IMR-90 (cell line): Measurements from ENCODE around the gene TRIM5. TPM values are rescaled to one million over a fixed set of nuclear protein-coding genes. Genes with fewer than 3 reads are reported as not detected.
"Not testable (repeated sequence)": the region's sequence is repeated elsewhere in the genome, so short reads cannot be mapped to it uniquely, and the experiment has no call there.

Experiments used
- ATAC-seq: fragments of 200-7000 bp; cut with Tn5 transposase; 2 replicates; pipeline ENCODE4 v1.9.1; 2020; ENCODE audit warnings: low read depth, mild to moderate bottlenecking, moderate library complexity
- BruUV-seq: library from RNA; stranded (reverse); fragments of 400-500 nt; replicated peaks from 2 replicates; lab custom pipeline; 2021; lab: Mats Ljungman, UMichigan
- CTCF ChIA-PET: fragments of 300-600 bp; formaldehyde crosslinking; extraction: SDS; loops from one replicate; lab custom pipeline; 2021; ENCODE audit warnings: antibody characterized with exemption; lab: Yijun Ruan, JAX
- POLR2A ChIA-PET: fragments of 300-600 bp; sonication (Branson Sonifier 250); formaldehyde crosslinking; loops from one replicate; lab custom pipeline; 2022; ENCODE audit warnings: antibody characterized with exemption; ENCODE audit not compliant: unreplicated experiment; lab: Charles Lee
- DNase-seq: peaks from one replicate; pipeline ENCODE4 v3.0.0; 2013
- H2AFZ ChIP-seq: replicated peaks from 2 replicates; pipeline ENCODE3; 2013; ENCODE audit warnings: low read length, mild to moderate bottlenecking; ENCODE audit not compliant: poor library complexity
- H2AK5ac ChIP-seq: 2 replicates; pipeline ENCODE4 v1.6.1; 2013; ENCODE audit warnings: low read depth, low read length, inconsistent platforms
- H2AK9ac ChIP-seq: replicated peaks from 2 replicates; pipeline ENCODE3; 2013; ENCODE audit warnings: mild to moderate bottlenecking, low read depth, low read length, moderate library complexity; ENCODE audit not compliant: poor library complexity
- H2BK120ac ChIP-seq: 2 replicates; pipeline ENCODE4 v1.6.1; 2013; ENCODE audit warnings: low read depth, low read length, inconsistent platforms
- H2BK15ac ChIP-seq: 3 replicates; pipeline ENCODE4 v1.6.1; 2013; ENCODE audit warnings: low read depth, low read length, inconsistent platforms
- H2BK20ac ChIP-seq: 2 replicates; pipeline ENCODE4 v1.6.1; 2013; ENCODE audit warnings: low read depth, mild to moderate bottlenecking, inconsistent platforms, low read length, moderate library complexity
- H2BK5ac ChIP-seq: 2 replicates; pipeline ENCODE4 v1.6.1; 2013; ENCODE audit warnings: mild to moderate bottlenecking, low read depth, low read length, inconsistent platforms; ENCODE audit not compliant: poor library complexity, severe bottlenecking
- H3K14ac ChIP-seq: replicated peaks from 2 replicates; pipeline ENCODE4 v1.6.1; 2013; ENCODE audit warnings: low read depth, low read length, inconsistent platforms
- H3K18ac ChIP-seq: 2 replicates; pipeline ENCODE4 v1.6.1; 2013; ENCODE audit warnings: low read depth, low read length, control low read depth
- H3K23ac ChIP-seq: 2 replicates; pipeline ENCODE4 v1.6.1; 2013; ENCODE audit warnings: low read depth, low read length, inconsistent platforms
- H3K27ac ChIP-seq: 2 replicates; pipeline ENCODE4 v1.5.1; 2013; ENCODE audit warnings: mild to moderate bottlenecking, control low read depth, low read length; ENCODE audit not compliant: insufficient read depth
- H3K27me3 ChIP-seq: 2 replicates; pipeline ENCODE4 v1.6.1; 2013; ENCODE audit warnings: low read length; ENCODE audit not compliant: control insufficient read depth, insufficient read depth
- H3K36me3 ChIP-seq: 2 replicates; pipeline ENCODE4 v1.6.1; 2013; ENCODE audit warnings: low read length, mixed read lengths; ENCODE audit not compliant: control insufficient read depth, insufficient read depth
- H3K4ac ChIP-seq: 2 replicates; pipeline ENCODE4 v1.6.1; 2013; ENCODE audit warnings: low read depth, low read length, inconsistent platforms
- H3K4me1 ChIP-seq: 2 replicates; pipeline ENCODE4 v1.6.1; 2013; ENCODE audit warnings: low read length, mixed read lengths; ENCODE audit not compliant: control insufficient read depth, insufficient read depth
- H3K4me2 ChIP-seq: 2 replicates; pipeline ENCODE4 v1.6.1; 2013; ENCODE audit warnings: low read depth, mild to moderate bottlenecking, control low read depth, low read length, moderate library complexity
- H3K4me3 ChIP-seq: 2 replicates; pipeline ENCODE4 v1.5.1; 2013; ENCODE audit warnings: low read depth, mild to moderate bottlenecking, control low read depth, low read length, moderate library complexity; ENCODE audit not compliant: insufficient read depth
- H3K56ac ChIP-seq: 2 replicates; pipeline ENCODE4 v1.6.1; 2013; ENCODE audit warnings: low read length, inconsistent platforms; ENCODE audit not compliant: insufficient read depth; ENCODE audit errors: extremely low read depth
- H3K79me1 ChIP-seq, 2 experiments: 2 replicates each; pipeline ENCODE4 v1.6.1; 2013; ENCODE audit warnings: low read length in 2 of 2, inconsistent platforms in 1 of 2, low read depth in 1 of 2
- H3K9ac ChIP-seq: 2 replicates; pipeline ENCODE4 v1.6.1; 2013; ENCODE audit warnings: low read depth, low read length, control low read depth
- H3K9me1 ChIP-seq: 2 replicates; pipeline ENCODE4 v1.6.1; 2013; ENCODE audit warnings: low read length, inconsistent platforms; ENCODE audit not compliant: insufficient read depth
- H3K9me3 ChIP-seq: 2 replicates; pipeline ENCODE4 v1.6.1; 2013; ENCODE audit warnings: low read length; ENCODE audit not compliant: control insufficient read depth, insufficient read depth
- H4K20me1 ChIP-seq: 2 replicates; pipeline ENCODE4 v1.6.1; 2013; ENCODE audit warnings: low read length, inconsistent platforms; ENCODE audit not compliant: insufficient read depth
- H4K5ac ChIP-seq: 2 replicates; pipeline ENCODE4 v1.6.1; 2013; ENCODE audit warnings: mild to moderate bottlenecking, low read depth, low read length, control low read depth
- H4K8ac ChIP-seq, 2 experiments: 2 replicates each; pipeline ENCODE4 v1.6.1; 2013; ENCODE audit warnings: low read depth in 2 of 2, low read length in 2 of 2, control low read depth in 1 of 2, inconsistent platforms in 1 of 2
- H4K91ac ChIP-seq: 2 replicates; pipeline ENCODE4 v1.6.1; 2013; ENCODE audit warnings: low read depth, low read length, inconsistent platforms; ENCODE audit not compliant: insufficient read depth
- WGBS, 2 experiments: methylation state at CpG; one replicate each; pipeline versions ENCODE4 v1.1.5 to v1.1.7; 2013; ENCODE audit warnings: missing lambda C conversion rate in 2 of 2; ENCODE audit not compliant: insufficient read length in 1 of 2; ENCODE audit errors: extremely low coverage in 2 of 2; 5-methylcytosine and 5-hydroxymethylcytosine counted together
- dilution Hi-C: fragments of 300-500 bp; cut with HindIII; formaldehyde crosslinking; loops from one replicate; pipeline ENCODE4 v1.14.3; 2018; ENCODE audit warnings: low sequenced_read_pairs; ENCODE audit not compliant: unreplicated experiment
- in situ Hi-C: fragments of 300-500 bp; cut with MboI; formaldehyde crosslinking; loops from 3 replicates; pipeline ENCODE4 v1.14.3; 2019; ENCODE audit warnings: low sequenced_read_pairs, inconsistent platforms, mixed read lengths
- intact Hi-C: fragments of 100-400 bp; cut with micrococcal nuclease; formaldehyde crosslinking; loops from 2 replicates; pipeline ENCODE4 v1.10.0; 2022
- polyA plus RNA-seq, 3 experiments: library from polyadenylated mRNA; depleted of rRNA; stranded (reverse); fragments of >200 nt; gene quantifications; 2 replicates each; pipeline ENCODE4 v1.2.3, GENCODE V29; 2012; ENCODE audit warnings: low replicate concordance in 1 of 3
- total RNA-seq: library from RNA; depleted of rRNA; stranded (reverse); fragments of >200 nt; gene quantifications from 2 replicates; pipeline ENCODE4 v1.2.3, GENCODE V29; 2012

Gene TRIM5
- total and polyA plus RNA-seq, 2 of the 4 experiments (the other 2 are of a cell fraction), result 32.6 to 49.1 TPM

GRCh38 chr11:5656956-5657355, 27.9 kb downstream of the TRIM5 start:
- dilution Hi-C loops, H3K23ac ChIP-seq, H4K91ac ChIP-seq, H2BK15ac ChIP-seq, H2AK5ac ChIP-seq, H3K4me2 ChIP-seq, DNase-seq, H3K18ac ChIP-seq, H3K14ac ChIP-seq, H3K79me1 ChIP-seq, H3K4ac ChIP-seq, ATAC-seq, intact Hi-C loops, H3K36me3 ChIP-seq, H3K27me3 ChIP-seq, H3K56ac ChIP-seq, H2AFZ ChIP-seq, CTCF ChIA-PET, H3K9me3 ChIP-seq, H3K9me1 ChIP-seq, H2BK5ac ChIP-seq, H2AK9ac ChIP-seq, H3K9ac ChIP-seq, H4K20me1 ChIP-seq, H3K4me3 ChIP-seq, H3K27ac ChIP-seq, H2BK120ac ChIP-seq, POLR2A ChIA-PET, H2BK20ac ChIP-seq, H3K4me1 ChIP-seq, H4K5ac ChIP-seq, in situ Hi-C loops, BruUV-seq, H4K8ac ChIP-seq: not testable (repeated sequence)
- WGBS, 2 experiments, result no CpG with 5 or more reads among the region's 2 CpGs
